ENCODE results near the gene THOC2.
"Not testable (repeated sequence)": the region's sequence is repeated elsewhere in the genome, so short reads cannot be mapped to it uniquely, and the experiment has no call there.

THOC2 gene

DNA sequence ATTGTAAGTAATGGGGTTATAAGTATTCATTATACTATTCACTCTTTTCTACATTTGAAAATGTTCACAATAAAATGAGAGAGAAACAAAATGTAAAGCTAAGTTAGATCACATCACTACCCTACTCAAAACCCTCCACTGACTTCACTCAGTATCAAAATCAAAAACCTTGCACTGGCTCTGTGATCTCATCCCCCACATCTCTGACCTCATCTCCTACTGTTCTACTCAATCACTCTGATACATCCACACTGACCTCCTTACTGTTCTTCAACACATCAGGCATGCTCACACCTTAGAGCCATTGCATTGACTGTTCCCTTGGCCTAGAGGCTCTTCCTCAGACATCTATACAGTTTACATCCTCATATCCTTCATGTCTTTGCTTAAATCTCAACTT, 50.7 kb downstream of the THOC2 start:
- TF ChIP-seq CTCF (conservative IDR thresholded peaks at IDR 0.05) (no peak), ZFX (IDR thresholded peaks at IDR 0.05) (no peak)

DNA sequence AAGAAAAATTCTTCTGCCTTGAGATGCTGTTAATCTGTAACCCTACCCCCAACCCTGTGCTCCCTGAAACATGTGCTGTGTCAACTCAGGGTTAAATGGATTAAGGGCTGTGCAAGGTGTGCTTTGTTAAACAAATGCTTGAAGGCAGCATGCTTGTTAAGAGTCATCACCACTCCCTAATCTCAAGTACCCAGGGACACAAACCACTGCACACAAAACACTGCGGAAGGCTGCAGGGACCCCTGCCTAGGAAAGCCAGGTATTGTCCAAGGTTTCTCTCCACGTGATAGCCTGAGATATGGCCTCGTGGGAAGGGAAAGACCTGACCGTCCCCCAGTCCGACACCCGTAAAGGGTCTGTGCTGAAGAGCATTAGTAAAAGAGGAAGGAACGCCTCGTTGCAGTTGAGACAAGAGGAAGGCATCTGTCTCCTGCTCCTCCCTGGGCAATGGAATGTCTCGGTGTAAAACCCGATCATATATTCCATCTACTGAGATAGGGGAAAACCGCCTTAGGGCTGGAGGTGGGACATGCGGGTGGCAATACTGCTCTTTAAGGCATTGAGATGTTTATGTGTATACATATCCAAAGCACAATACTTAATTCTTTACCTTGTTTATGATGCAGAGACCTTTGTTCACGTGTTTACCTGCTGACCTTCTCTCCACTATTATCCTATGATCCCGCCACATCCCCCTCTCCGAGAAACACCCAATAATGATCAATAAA, 53.0 kb downstream of the THOC2 start:
- not testable (repeated sequence) for H3K27ac ChIP-seq

More for the DNA sequence above, 50.7 kb downstream of the THOC2 start:
- H3K27ac ChIP-seq, result no peak overlapping the region

DNA sequence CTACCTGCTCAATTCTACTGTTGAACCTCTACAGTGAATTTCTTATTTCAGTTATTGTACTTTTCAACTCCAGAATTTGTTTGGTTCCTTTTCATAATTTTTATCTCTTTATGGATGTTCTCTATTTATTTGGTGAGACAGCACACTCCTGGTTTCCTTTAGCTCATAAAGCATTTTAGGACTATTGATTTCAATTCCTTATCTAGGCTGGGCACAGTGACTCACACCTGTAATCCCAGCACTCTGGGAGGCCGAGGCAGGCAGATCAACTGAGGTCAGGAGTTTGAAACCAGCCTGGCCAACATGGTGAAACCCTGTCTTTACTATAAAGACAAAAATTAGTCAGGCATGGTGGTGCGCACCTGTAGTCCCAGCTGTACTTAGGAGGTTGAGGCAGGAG, 57.7 kb downstream of the THOC2 start:
- TF ChIP-seq CTCF (conservative IDR thresholded peaks at IDR 0.05) (no peak), ZFX (IDR thresholded peaks at IDR 0.05) (no peak)
- H3K27ac ChIP-seq, result no peak overlapping the region

- H3K27ac ChIP-seq, result no peak overlapping the region
- TF ChIP-seq ZFX (IDR thresholded peaks at IDR 0.05), result no peak
- TF ChIP-seq CTCF (conservative IDR thresholded peaks at IDR 0.05), result no peak
These were observed 59.0 kb downstream of the THOC2 start for GRCh38 chrX:123673813-123674212.

- TF ChIP-seq ZFX (IDR thresholded peaks at IDR 0.05) (no peak), CTCF (conservative IDR thresholded peaks at IDR 0.05) (no peak)
- H3K27ac ChIP-seq, result no peak overlapping the region
These were observed 67.7 kb downstream of the THOC2 start for GRCh38 chrX:123665197-123665596.

- H3K27ac ChIP-seq, result not testable (repeated sequence)
These were observed 68.2 kb downstream of the THOC2 start for GRCh38 chrX:123664467-123665167.

DNA sequence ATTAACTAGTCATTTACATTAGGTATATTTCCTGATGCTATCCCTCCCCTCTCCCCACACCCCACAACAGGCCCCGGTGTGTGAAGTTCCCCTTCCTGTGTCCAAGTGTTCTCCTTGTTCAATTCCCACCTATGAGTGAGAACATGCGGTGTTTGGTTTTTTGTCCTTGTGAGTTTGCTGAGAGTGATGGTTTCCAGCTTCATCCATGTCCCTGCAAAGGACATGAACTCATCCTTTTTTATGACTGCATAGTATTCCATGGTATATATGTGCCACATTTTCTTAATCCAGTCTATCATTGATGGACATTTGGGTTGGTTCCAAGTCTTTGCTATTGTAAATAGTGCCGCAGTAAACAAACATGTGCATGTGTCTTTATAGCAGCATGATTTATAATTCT, 69.1 kb downstream of the THOC2 start:
- not testable (repeated sequence) for H3K27ac ChIP-seq

GRCh38 chrX:123656507-123656906, 76.3 kb downstream of the THOC2 start:
- H3K27ac ChIP-seq, result not testable (repeated sequence)

- not testable (repeated sequence) for H3K27ac ChIP-seq
These were observed 84.1 kb downstream of the THOC2 start for GRCh38 chrX:123648811-123649181.

- H3K27ac ChIP-seq, result no peak overlapping the region
- TF ChIP-seq CTCF (conservative IDR thresholded peaks at IDR 0.05) (no peak), ZFX (IDR thresholded peaks at IDR 0.05) (no peak)
These were observed 84.6 kb downstream of the THOC2 start for GRCh38 chrX:123648028-123648810.
